ENCODE measurements around the gene EVPLL. TPM values are rescaled to one million over a fixed set of nuclear protein-coding genes. Genes with fewer than 3 reads are reported as not detected.

Gene EVPLL
- total and polyA plus RNA-seq, 9 of the 15 experiments (the other 6 are each of a cell fraction or from before 2014, with no cell fraction given), result not detected

DNA sequence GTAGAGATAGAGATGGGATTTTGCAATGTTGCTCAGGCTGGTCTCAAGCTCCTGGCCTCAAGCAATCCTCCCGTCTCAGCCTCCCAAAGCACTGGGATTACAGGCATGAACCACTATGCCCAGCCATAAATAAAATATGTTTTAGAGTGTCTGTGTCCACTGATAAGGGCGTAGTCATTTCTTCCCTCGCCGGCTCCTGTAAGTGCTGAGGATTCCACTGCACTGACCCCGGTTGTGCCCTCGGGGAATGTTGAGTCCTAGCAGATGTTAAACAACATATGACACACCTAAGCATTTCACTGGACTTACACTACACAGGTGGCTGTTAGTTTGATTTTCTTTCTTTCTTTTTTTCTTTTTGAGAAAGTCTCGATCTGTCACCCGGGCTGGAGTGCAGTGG lies 8.6 kb upstream of the EVPLL start:
- WGBS (ENCODE audit: insufficient coverage, low coverage, missing lambda C conversion rate), result 0% methylated on average over 6 of the region's 8 CpGs
- BruUV-seq (replicated peaks), result no TSS peak
- POLR2A ChIA-PET, result no interaction called here
- FAIRE-seq (no peak), DNase-seq (ENCODE audit: extremely low read depth in 1 of 4, low spot score in 3 of 4) (peak in 1 of 4 experiments; percentile 31), ATAC-seq (no peak; the same call in 1 of the 3 replicates)
- intact Hi-C loops (cut with micrococcal nuclease), result no loop called here
- H4K20me1 ChIP-seq (replicated peaks; ENCODE audit: control insufficient read depth, insufficient read depth, low read length), result no peaks in the 10 kb centered on the region
- CTCF ChIA-PET (ENCODE audit: low intra/inter-chr PET ratio), result no interaction called here
- no peak overlapping the region for H3K4me2 ChIP-seq (ENCODE audit: insufficient read depth, low read length)
- peaks cover 0 to 3% of the 10 kb centered on the region in 2 experiments; a peak in 2 of 5 replicates for H3K4me1 ChIP-seq (replicated peaks in 1 of 2; ENCODE audit: control insufficient read depth in 2 of 2, insufficient read depth in 2 of 2, low read length in 2 of 2)
- no peak overlapping the region for H3K9ac ChIP-seq (ENCODE audit: insufficient read depth in 1 of 2, low read depth in 2 of 2, low read length in 2 of 2)
- H3K36me3 ChIP-seq (ENCODE audit: control insufficient read depth, insufficient read depth, low read length), result no peaks in the 10 kb centered on the region
- no peak overlapping the region for H3K4me3 ChIP-seq
- TF ChIP-seq MEIS2 (IDR thresholded peaks at IDR 0.05; ENCODE audit: partially characterized antibody) (peak; percentile 50), ZNF263 (CRISPR knock-in tag; IDR thresholded peaks at IDR 0.05; ENCODE audit: borderline replicate concordance) (no peak), ZNF77 (CRISPR knock-in tag; IDR thresholded peaks at IDR 0.05) (no peak), TBP (optimal IDR thresholded peaks at IDR 0.05; ENCODE audit: low read depth, low read length) (no peak), CBFA2T3 (IDR thresholded peaks at IDR 0.05) (peak; percentile 31), TCF3 (CRISPR knock-in tag; IDR thresholded peaks at IDR 0.05) (peak; percentile 29; the same call in 1 of the 2 replicates), TAL1 (IDR thresholded peaks at IDR 0.05) (peak; percentile 28; the same call in 1 of the 2 replicates), CBFA2T2 (conservative IDR thresholded peaks at IDR 0.05) (peak; percentile 24; the same call in 1 of the 2 replicates), DNMT1 (IDR thresholded peaks at IDR 0.05) (no peak)
- in situ Hi-C loops (cut with MboI), result no loop called here
- no peaks in the 10 kb centered on the region for H3K9me1 ChIP-seq (ENCODE audit: control insufficient read depth, insufficient read depth, low read length)
- no peak overlapping the region for H2AFZ ChIP-seq (ENCODE audit: low read depth, low read length)
- H3K27me3 ChIP-seq (ENCODE audit: control insufficient read depth in 2 of 2, insufficient read depth in 2 of 2, low read length in 2 of 2), result no peaks in the 10 kb centered on the region
- no peaks in the 10 kb centered on the region for H3K9me3 ChIP-seq (replicated peaks; ENCODE audit: control insufficient read depth, insufficient read depth, low read depth, low read length)
- H3K27ac ChIP-seq (ENCODE audit: extremely low read depth, low read depth, low read length), result no peak overlapping the region
- no peaks in the 10 kb centered on the region for H3K79me2 ChIP-seq (ENCODE audit: control insufficient read depth, insufficient read depth, low read length)

DNA sequence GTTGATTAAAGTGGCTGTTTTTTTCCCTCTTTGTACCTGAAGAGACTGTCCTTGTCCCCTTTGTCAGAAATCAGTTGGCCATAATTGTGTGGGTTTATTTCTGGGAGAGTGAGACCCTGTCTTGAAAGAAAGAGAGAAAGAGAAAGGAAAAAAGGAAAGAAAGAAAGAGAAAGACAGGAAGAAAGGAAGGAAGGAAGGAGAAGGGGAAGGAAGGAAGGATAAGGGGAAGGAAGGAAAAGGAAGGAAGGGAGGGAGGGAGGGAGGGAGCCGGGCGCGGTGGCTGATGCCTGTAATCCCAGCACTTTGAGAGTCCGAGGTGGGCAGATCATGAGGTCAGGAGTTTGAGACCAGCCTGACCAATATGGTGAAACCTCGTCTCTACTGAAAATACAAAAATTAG lies 6.8 kb upstream of the EVPLL start:
- ATAC-seq (no peak), FAIRE-seq (no peak), DNase-seq (ENCODE audit: extremely low read depth in 1 of 4, low spot score in 3 of 4) (no peak)
- no TSS peak for BruUV-seq (replicated peaks)
- no peaks in the 10 kb centered on the region for H3K27me3 ChIP-seq (ENCODE audit: control insufficient read depth in 2 of 2, insufficient read depth in 2 of 2, low read length in 2 of 2)
- no peaks in the 10 kb centered on the region for H4K20me1 ChIP-seq (replicated peaks; ENCODE audit: control insufficient read depth, insufficient read depth, low read length)
- no peak overlapping the region for H3K4me2 ChIP-seq (ENCODE audit: insufficient read depth, low read length)
- H3K4me3 ChIP-seq, result no peak overlapping the region
- H3K9ac ChIP-seq (ENCODE audit: insufficient read depth in 1 of 2, low read depth in 2 of 2, low read length in 2 of 2), result no peak overlapping the region
- no peaks in the 10 kb centered on the region for H3K9me1 ChIP-seq (ENCODE audit: control insufficient read depth, insufficient read depth, low read length)
- 8% methylated on average over 2 of the region's 5 CpGs for WGBS (ENCODE audit: insufficient coverage, low coverage, missing lambda C conversion rate)
- in situ Hi-C loops (cut with MboI), result no loop called here
- intact Hi-C loops (cut with micrococcal nuclease), result no loop called here
- H2AFZ ChIP-seq (ENCODE audit: low read depth, low read length), result no peak overlapping the region
- H3K79me2 ChIP-seq (ENCODE audit: control insufficient read depth, insufficient read depth, low read length), result no peaks in the 10 kb centered on the region
- no peaks in the 10 kb centered on the region for H3K9me3 ChIP-seq (replicated peaks; ENCODE audit: control insufficient read depth, insufficient read depth, low read depth, low read length)
- no peak overlapping the region for H3K27ac ChIP-seq (ENCODE audit: extremely low read depth, low read depth, low read length)
- ChIA-PET POLR2A (no interaction called here), CTCF (ENCODE audit: low intra/inter-chr PET ratio) (no interaction called here)
- H3K36me3 ChIP-seq (ENCODE audit: control insufficient read depth, insufficient read depth, low read length), result no peaks in the 10 kb centered on the region
- peaks cover 0 to 3% of the 10 kb centered on the region in 2 experiments; a peak in 2 of 5 replicates for H3K4me1 ChIP-seq (replicated peaks in 1 of 2; ENCODE audit: control insufficient read depth in 2 of 2, insufficient read depth in 2 of 2, low read length in 2 of 2)
- no peak for TF ChIP-seq TEAD2 (tag; IDR thresholded peaks at IDR 0.05)
- TF ChIP-seq MYNN (IDR thresholded peaks at IDR 0.05), result no peak
- TF ChIP-seq MYNN (CRISPR knock-in tag; IDR thresholded peaks at IDR 0.05), result no peak
- TF ChIP-seq MEIS2 (IDR thresholded peaks at IDR 0.05; ENCODE audit: partially characterized antibody), result no peak
- TF ChIP-seq, protein P1, sequence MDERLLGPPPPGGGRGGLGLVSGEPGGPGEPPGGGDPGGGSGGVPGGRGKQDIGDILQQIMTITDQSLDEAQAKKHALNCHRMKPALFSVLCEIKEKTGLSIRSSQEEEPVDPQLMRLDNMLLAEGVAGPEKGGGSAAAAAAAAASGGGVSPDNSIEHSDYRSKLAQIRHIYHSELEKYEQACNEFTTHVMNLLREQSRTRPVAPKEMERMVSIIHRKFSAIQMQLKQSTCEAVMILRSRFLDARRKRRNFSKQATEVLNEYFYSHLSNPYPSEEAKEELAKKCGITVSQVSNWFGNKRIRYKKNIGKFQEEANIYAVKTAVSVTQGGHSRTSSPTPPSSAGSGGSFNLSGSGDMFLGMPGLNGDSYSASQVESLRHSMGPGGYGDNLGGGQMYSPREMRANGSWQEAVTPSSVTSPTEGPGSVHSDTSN (CRISPR knock-in tag; IDR thresholded peaks at IDR 0.05; ENCODE audit: low read depth), result no peak
- TF ChIP-seq, protein P1 (tag; conservative IDR thresholded peaks at IDR 0.05; ENCODE audit: low read depth), result no peak
- no peak for TF ChIP-seq ELF1 (tag; IDR thresholded peaks at IDR 0.05)
- TF ChIP-seq, protein P2, sequence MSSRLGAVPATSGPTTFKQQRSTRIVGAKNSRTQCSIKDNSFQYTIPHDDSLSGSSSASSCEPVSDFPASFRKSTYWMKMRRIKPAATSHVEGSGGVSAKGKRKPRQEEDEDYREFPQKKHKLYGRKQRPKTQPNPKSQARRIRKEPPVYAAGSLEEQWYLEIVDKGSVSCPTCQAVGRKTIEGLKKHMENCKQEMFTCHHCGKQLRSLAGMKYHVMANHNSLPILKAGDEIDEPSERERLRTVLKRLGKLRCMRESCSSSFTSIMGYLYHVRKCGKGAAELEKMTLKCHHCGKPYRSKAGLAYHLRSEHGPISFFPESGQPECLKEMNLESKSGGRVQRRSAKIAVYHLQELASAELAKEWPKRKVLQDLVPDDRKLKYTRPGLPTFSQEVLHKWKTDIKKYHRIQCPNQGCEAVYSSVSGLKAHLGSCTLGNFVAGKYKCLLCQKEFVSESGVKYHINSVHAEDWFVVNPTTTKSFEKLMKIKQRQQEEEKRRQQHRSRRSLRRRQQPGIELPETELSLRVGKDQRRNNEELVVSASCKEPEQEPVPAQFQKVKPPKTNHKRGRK (tag; IDR thresholded peaks at IDR 0.05), result peak; percentile 62

All from K562 (cell line).